HUDEP-2 (cell line): ENCODE data around the gene CAND1.

ENCODE experiments used
- DNase-seq, 76 experiments: peaks; one replicate each; lab custom pipeline; 2025; ENCODE audit not compliant: unreplicated experiment in 76 of 76; lab: John Stamatoyannopoulos, UW

Gene CAND1

DNA sequence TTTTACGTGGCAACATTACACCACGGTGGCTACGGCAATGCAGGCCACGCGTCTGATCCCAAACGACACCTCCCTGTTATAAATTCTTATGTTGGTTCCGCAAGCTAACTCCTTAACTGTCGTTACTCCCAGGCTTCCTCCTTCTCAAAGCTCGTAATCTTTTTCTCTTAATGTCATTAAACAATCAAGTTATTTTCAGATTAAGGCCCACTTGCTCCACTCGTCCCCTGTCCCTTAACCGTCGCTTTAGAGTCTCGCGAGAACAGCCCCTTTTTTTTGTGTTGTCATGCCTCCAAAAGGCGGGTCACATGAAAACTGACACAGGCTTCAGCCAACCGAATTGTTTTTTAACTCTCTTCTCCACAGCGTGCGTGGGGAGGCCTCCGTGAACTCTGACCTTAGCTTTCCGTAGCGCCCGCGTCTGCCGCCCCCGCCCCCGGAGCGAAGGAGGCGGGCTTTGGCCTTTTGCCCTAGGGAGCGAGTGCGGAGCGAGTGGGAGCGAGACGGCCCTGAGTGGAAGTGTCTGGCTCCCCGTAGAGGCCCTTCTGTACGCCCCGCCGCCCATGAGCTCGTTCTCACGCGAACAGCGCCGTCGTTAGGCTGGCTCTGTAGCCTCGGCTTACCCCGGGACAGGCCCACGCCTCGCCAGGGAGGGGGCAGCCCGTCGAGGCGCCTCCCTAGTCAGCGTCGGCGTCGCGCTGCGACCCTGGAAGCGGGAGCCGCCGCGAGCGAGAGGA is at the start of gene CAND1:
Gene CAND1, plus strand, starts transcription at position 463 of the 737 bp plus-strand sequence. CDS start 360 bp downstream, outside the sequence.
- DNase-seq: peak; percentile 51 to 98 (median 92)

DNA sequence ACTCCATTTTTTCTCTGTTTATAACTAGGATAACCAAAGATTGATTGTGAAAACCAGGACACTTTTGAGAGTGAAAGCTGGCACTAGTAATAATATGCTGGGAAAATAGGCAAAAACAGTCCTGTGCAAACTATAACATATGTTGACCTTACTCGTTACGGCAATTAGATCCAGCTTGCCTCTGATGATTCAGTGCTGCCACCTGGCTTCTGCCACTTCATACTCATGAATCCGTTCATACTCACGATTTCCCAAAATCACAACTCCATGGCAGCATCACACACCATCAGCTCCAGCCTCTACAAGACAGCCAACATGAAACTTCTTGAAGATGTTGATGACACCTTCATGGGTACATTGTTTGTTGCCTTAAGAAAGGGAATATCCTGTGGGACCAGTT is 49.1 kb upstream of the CAND1 start:
- DNase-seq: peak in 1 of 76 experiments; percentile 0

DNA sequence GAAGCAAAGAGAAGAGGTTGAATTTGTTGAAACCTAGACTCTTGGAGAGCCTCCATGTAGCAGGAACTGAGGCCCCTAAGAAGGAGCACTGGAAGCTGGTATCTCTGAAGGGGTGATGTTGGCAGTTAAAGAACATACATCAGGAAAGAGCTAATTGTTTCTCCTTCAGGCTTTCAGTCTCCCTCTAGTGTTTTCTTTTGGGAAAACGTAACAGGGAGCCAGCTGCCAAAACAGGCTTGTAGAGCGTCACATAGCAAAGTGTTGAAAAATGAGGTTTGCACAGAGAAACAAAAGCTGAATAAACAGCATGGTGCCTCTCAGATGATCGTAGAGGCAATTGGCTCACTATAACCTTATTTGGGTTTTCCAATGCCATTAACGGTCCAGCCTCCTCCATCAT is 46.9 kb upstream of the CAND1 start:
- peak in 1 of 76 experiments; percentile 2 for DNase-seq

DNA sequence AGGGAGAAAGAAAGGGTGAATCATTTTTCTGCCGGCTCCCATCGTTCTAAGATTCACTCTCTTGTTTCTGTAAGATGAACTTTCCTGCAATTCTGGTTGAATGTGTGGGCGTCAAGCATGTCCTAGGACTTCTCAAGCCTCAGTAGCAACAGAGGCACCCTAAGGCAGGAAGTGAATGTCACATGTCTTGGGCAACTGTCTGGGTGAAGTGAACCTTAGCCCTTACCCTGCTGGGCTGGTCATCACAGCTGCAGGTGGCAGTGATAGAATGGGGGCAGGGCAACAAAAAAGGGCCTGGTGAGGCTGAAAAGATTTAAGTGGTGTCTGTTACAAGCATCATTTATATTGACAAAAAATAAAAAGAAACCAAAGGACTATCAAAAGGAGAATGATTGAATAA is 45.9 kb upstream of the CAND1 start:
- DNase-seq: no peak

DNA sequence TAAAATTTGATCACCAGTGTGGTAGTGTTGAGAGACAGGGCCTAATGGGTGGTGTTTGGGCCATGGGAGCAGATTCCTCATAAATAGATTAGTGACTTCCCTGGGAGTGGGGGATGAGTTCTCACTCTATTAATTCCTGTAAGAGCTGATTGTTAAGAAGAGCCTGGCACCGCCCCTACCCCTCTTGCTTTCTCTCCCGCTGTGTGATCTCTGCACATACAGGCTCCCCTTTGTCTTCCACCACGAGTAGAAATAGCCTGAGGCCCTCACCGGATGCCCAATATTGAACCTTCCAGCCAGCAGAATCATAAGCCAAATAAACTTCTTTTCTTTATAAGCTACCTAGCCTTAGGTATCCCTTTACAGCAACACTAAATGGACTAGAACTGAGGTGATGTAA is 31.9 kb upstream of the CAND1 start:
- DNase-seq: no peak

DNA sequence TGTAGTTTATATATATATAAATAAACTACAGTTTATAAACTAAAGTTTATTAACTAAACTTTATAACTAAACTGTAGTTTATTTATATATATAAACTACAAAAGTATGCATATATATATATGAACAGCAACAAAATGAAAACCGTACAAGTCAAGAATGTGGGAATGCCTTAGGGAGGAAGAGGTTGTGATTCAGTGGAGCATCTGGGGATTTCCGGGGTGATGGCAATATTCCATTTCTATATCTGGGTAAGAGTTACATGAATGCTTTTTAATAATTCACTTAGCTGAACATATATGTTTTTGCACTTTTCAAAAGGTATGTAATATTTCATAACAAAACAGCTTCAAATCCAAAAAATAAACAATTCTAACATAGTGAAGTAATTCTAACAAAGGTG is 30.1 kb upstream of the CAND1 start:
- no peak for DNase-seq

DNA sequence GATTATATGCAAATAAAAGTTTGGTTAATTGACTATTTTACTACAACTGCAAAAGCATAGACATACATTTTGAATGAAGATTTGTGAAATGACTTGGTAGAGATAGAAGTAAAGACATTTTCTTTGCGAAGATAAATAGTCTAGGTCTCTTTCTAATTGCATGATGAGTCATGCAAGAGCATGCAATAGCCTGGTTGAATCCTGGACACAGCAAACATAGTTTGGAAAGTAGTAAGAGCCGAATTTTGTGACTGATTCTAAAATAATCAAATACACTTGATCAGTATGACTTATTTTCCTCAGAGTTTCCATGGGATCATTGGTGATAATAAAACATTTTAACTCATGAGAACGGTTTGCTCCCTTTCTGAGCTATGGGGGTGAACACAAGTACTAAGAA is 27.7 kb upstream of the CAND1 start:
- DNase-seq: no peak

DNA sequence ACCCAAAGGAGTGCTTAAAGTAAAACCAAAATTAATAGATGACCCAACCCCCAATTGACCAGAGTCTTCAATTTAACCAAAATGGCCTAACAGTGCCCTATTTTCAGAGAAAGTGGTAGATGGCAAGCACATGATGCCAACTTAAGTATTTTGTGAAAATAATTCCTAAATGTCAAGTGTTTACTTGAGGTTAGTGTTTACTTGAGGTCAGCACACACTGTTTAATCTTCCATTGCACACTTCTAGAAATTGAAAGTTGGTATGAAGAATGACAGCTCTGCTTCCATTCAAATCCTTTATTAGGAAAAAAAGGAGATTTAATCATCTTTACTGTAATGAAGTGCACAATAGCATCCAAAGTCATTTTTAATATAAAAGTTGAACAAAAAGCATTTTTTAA is 25.9 kb upstream of the CAND1 start:
- no peak for DNase-seq

DNA sequence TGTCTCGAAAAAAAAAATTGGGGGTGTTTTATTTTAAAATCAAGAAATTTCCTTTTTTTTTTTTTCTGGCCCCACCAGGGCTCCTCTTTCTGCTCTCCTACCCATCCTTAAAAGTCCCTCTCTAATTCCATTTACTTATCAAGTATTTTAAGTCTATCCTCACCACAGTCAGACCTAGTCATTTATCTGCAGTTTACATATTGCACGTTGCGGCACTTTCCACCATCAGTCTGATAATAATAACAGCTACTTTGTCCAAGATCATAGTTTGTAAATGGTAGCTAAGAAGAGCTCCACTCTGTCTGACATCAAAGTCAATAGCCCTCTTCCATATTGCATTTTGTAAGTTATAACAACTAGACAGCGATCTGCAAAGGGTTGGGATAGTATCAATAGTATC is 23.6 kb upstream of the CAND1 start:
- DNase-seq: peak in 1 of 76 experiments; percentile 0

DNA sequence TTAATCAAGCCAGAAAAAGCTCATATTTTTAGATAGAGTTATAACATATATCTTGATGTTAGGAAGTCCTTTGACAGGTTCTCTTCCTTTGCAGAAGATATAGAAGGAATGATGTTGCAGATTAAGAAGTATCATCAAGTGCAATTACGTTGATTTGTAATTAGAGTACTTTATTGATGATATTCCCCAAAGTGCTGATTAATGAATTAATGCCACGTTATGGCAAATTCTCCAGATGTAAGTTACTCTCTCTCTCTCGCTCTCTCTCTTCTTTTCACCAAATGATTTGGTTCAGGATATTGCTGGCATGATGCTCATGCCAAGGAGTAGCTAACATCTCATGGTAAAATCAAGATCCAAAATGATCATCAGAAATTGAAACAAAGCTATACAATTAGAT is 18.1 kb upstream of the CAND1 start:
- no peak for DNase-seq

DNA sequence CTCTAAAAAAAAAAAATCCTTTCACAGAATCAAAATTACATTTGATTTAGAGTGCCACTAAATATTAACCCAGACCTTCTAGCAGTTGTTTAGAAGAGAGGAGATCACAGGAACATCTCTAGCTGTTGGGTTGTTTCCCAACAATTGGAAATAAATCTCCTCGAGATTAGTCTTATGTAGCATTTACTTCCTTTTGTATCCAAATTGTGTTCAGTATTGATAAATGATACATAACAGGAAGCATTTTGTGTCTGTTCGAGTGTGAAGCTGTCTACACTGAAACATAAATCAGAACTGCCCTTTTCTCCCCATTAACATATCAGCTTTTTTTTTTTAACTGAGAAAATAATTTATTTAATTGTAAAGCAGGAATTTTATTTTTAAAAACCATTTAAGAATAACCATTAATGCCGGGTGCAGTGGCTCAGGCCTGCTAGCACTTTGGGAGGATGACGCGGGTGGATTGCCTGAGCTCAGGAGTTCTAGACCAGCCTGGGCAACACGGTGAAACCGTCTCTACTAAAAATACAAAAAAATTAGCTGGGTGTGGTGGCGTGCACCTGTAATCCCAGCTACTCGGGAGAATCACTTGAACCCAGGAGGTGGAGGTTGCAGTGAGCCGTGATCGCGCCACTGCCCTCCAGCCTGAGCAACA is 14.7 kb upstream of the CAND1 start:
- DNase-seq: no peak

DNA sequence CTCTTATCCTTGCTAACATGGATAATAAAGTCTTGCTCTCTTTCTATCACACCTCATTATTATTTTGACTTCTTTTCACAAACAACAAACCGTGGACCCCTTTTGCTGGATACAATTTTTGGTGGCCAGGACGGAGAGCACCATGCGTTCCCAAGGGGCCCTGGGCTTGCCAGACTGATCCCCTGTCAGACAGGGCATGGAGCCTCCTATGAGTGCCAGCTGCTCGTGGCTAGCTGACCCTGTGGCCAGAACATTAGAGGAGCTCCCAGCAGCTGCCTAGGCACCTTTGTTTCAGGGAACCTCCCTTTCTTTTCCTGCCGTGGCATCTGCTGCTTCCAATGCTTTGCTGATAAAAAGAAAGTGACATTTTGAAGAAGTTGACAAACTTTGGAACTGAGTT is 12.5 kb upstream of the CAND1 start:
- no peak for DNase-seq

DNA sequence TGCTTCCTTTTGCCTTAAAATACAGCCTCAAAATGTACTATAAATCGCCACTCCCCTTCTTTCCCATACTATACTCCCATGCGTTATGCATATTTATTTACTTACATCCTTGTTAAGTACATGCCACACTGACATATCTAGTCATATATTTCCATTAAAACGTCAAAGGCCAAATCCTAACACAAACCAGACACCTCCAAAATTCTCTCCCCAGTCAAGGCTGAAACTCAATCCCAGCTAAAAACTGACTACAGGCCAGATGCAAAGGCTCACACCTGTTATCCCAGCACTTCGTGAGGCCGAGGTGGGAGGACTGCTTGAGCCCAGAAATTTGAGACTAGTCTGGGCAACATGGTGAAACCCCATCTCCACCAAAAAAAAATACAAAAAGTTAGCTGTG is 5.7 kb upstream of the CAND1 start:
- no peak for DNase-seq

DNA sequence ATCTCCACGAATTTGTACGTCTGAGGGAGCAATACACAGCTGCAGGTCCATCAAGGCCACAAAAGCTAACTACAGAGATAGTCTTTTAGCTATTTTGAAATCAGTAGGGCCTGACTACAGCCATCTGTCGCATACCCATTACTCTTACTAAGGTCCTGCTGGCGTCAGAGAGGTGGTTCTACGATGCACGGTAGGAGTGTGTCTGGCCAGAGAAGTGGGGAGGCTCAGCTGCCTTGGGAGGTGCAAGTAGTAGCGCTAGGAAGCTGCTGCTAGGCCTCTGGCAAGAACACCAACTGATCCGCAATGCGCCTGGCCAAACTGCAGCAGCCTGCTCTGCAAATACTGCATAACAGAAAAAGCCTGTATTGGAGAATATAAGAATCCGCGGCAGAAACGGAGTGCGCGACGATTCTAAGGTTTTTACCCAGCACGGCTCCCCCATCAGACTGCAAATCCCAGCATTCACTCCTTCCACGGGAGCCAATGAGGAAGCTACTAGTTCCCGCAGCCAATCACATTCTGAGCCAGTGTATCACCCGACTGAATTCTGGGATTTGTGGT is 743 bp upstream of the CAND1 start:
- DNase-seq: peak in 75 of 76 experiments; percentile 17 to 94 (median 83)

DNA sequence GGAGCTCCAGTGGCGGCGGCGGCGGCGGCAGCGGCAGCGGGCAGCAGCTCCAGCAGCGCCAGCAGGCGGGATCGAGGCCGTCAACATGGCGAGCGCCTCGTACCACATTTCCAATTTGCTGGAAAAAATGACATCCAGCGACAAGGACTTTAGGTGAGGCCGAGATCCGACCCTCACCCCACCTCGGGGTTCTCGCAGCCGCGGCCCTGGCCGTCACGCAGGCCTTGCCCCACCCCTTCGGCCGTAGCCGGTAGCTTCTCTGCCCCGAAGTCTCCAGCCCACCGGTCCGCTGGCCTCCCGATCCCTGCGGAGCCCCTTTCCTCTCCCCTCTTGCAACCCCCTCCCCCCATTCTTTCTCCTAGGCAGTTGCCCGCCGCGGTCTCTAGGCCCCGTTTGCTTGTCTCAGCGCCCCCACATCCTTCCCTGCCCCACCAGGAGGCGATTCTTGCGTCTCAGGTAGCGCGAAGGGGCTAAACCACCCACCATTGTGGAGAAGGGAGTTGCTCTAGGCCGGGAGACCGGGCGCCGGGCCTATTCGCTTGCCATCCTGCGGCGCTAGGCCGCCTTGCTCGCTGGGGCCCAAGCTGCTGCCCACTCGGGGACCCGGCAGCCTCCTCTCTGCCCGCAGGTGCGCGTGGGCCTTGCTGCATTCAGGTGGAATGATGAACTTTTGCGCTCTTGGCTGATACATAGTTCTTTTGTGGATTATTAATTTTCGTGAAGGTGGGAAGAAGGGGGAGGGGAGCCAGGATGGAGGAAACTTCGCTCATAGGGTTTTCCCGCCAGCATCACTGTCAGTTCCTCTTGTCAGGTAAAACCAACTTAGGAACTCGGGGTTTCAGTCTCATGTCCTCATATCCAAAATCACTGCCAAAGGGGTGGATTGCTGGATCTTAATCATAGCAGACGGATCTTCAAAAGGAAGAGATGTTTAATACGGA is 745 bp downstream of the CAND1 start:
- peak in 20 of 76 experiments; percentile 4 to 69 (median 28) for DNase-seq

DNA sequence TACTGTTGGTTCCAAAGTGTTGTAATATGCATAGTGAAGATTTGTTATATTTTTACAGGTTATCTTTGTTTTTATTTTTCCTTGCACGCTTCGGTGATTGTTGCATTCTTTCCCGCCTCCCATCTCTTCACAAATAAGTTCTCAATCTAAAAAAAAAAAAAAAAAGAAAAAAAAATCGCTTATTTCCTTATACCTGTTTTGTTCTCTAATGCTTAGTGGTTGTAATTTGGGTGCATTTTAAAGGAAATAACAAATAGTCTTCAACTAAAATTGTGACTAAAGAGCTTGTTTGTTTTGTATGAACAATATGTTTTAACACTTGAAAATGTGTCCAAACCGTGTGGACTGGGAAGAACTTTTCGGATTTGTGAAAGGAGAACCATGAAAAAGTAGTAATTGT is 1.5 kb downstream of the CAND1 start:
- no peak for DNase-seq

DNA sequence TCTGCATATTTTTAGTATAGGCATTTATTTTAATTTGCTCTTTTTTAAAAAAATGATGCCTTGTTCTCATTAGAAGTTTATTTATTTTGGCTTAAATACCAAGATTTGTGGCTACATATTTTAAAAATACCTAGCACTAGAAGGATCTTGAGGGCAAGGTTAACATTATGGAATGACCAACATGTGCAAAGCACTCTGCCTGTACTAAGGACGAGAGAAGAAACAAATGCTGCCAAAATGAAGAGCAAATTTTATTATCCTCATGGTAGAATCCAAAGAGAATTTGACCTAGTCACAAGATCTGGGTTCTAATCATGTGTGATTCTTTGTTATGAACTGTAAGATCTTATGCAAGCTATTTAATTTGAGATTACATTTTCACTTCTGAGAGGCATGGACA is 2.8 kb downstream of the CAND1 start:
- DNase-seq: no peak

DNA sequence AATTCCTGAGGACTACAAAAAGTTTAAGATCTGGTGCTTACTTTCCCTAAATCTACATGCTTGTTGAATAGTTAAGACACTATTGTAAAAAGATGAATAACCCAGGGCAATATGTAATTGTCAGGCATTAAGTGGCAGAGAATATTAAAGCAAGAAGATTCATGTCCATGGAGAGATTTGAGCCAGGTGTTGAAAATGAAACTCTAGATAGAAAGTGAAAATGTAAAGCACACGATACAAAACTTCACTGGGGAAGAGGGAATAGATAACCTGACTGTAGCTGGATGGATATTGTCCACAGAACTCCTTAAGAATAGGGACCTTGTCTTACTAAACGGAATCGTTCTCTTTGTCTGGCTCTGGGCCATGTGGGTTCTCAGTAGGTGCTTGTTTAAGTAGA is 5.0 kb downstream of the CAND1 start:
- no peak for DNase-seq

DNA sequence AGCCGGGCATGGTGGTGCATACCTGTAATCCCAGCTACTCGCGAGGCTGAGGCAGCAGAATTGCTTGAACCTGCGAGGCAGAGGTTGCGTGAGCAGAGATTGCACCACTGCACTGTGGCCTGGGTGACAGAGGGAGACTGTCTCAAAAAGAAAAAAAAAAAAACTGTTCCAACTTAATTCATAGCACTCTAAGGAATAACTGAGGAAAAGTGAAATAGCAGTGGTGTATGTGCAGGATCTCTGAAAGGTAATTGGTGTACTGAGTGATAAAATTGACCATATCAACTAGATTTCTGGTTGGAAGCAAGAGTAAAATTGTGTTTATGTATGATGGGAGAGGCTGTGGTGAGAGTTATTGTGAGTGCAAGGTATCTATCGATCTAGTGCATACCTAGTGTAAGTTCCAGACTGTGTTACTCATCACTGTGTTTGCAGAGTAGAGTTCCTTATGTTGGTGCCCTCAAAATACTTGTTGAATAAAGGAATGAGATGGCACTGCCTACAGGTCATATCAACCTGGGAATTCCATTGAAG is 6.3 kb downstream of the CAND1 start:
- no peak for DNase-seq

DNA sequence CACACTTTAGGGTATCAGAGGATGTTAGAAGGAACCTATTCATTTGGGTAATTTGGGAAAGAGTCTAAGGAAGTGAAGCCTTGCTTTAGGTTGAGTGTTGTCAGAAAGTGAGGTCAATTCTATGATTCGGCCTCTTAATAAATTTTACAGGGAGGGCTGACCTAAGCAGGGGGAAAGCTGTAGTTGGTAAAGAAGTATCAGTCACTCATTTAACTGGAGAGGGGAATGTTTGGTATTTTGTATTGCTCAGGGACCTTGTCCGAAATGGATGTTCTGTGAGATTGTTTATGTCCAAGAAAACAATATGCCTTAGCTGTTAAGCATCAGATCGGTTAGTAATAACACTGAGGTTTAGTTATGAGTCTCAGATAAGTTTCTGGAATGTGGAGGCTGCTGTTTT is 7.3 kb downstream of the CAND1 start:
- no peak for DNase-seq

DNA sequence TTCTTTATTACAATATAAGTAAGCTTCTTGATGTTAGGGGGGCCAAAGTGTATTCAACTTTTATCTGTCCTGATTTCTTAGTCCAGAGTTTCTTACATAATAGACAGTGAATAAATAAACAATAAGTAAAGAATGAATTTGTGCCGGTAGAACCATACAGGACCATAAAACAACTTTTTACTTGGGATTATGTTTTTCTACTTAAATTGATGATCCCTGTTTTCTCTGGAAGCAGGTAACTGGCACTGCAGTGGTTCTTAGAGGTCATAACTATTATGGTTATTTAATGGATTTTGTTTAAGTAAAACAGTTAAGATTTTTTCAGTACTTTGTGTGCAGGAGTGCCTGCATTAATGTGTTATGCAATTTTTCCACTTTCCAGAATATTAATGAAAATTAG is 10.5 kb downstream of the CAND1 start:
- no peak for DNase-seq
